LNCAP (cell line): ENCODE data around the gene ENTPD7.

Experiments used
- TF ChIP-seq, protein P1 (sequence below): fragments of 450-650 bp; IDR thresholded peaks from 2 replicates; pipeline ENCODE4 v1.5.1; 2017; ENCODE audit warnings: mild to moderate bottlenecking

Gene ENTPD7

DNA sequence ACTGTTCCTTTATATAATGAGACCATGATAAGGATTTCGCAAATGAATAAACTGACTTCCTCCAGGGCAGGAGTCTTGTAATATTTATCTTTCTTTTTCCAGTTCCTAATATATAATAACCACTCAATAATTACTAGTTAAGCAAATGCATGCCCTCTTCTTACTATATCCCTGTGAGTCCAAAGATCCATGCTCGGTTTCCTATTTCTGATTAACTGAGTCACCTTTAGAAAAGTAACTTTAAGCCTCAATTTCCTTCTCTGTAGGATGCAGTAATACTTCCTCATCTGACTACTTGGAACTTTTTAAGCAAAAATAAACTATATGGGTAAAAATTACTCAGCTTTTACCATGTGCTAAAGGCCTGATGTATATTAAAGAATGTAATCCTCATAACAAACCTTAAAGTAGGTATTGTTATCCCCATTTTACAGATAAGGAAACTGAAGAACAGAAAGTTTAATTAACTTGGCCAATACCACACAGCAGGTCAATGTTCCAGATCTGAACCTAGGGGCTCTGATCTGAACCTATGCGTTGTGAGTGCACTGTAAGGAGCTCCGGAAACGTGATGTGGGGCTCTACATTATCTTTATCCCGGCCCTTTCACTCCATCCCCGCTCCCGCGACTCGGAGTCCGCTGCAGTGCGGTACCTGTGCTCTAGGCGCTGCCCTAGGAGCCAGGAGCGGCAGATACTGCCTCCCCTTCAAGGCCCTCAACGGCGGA, 72.2 kb downstream of the ENTPD7 start:
- TF ChIP-seq, protein P1, sequence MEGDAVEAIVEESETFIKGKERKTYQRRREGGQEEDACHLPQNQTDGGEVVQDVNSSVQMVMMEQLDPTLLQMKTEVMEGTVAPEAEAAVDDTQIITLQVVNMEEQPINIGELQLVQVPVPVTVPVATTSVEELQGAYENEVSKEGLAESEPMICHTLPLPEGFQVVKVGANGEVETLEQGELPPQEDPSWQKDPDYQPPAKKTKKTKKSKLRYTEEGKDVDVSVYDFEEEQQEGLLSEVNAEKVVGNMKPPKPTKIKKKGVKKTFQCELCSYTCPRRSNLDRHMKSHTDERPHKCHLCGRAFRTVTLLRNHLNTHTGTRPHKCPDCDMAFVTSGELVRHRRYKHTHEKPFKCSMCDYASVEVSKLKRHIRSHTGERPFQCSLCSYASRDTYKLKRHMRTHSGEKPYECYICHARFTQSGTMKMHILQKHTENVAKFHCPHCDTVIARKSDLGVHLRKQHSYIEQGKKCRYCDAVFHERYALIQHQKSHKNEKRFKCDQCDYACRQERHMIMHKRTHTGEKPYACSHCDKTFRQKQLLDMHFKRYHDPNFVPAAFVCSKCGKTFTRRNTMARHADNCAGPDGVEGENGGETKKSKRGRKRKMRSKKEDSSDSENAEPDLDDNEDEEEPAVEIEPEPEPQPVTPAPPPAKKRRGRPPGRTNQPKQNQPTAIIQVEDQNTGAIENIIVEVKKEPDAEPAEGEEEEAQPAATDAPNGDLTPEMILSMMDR: no peak

DNA sequence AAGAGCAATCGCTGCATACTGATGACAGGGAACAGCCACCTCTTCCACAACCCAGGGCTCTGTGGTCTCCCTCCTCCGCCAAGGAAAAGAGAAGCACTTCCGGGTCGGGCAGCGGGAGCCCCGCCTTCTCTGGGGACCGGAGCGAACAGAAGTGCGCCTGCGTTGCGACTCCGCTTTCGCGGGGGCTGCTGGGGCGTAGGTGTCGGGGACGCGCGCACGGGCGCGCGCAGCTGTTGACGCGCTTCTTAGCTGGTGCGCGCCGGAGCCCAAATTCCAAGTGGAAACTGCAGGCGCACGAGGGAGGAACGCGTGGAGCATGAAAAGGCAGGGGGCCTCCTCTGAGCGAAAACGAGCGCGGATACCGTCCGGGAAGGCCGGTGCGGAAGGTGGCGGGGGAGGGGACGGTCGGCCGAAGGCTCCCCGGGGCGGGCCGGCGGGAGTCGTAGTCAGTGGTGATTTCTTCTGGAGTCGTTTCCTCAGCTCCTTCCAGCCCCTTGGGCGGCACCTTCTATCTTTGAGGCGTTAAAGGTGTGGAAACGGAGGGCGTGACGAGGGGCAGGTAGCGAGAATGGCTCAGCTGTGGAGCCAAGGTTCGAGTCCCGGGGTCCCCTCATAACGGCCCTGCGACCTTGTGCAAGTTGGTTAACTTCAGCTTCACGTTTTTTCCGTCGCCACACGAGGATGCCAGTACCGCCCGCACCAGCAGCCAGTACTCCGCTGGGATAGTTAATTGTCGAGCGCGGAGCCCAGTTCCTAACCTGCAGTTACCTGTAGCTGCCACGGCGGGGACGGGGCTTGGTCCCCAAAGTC, 72.9 kb downstream of the ENTPD7 start, which contains the start of the genes COX15 and CUTC:
COX15 (minus strand) TSS at position 95 of the 810 bp plus-strand sequence; CDS start at position 17, 78 bp downstream.
CUTC (plus strand) TSS at position 202 of the 810 bp plus-strand sequence; CDS start at position 317, 115 bp downstream.
- TF ChIP-seq, protein P1: peak; percentile 30; the same call in 1 of the 2 replicates

DNA sequence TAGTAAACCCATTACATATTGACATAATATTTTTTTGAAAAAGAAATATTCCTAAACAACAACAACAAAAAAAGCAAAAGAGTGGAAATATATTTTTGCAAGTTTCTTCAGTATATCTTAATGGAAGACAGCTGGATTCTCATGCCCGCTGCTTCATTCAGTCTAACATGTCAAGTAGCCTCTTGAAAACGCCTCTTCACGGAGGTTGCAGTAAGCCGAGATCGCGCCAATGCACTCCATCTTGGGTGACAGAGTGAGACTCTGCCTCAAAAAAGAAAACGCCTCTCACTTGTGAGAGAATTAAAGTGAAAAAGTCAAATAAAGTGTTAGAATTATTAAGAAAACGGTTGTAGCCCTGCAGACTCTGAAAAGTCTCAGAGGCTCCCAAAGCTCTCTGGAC, 74.1 kb downstream of the ENTPD7 start:
- TF ChIP-seq, protein P1: no peak

DNA sequence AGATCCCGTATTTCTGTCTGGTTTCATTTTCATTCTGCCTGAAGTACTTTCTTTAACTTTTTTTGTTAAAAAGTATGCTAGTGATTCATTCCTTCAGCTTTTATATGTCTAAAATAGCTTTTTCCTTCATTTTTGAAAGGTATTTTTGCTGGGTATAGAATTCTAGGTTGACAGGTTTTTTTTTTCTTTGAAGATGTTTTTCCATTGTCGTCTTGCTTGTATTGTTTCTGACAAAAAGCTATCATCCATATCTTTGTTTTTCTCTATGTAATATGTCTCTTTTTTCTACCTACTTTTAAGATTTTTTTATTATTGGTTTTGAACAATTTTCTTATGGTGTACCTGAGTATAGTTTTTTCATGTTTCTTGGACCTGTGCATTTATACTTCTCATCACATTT, 81.0 kb downstream of the ENTPD7 start:
- TF ChIP-seq, protein P1: no peak

DNA sequence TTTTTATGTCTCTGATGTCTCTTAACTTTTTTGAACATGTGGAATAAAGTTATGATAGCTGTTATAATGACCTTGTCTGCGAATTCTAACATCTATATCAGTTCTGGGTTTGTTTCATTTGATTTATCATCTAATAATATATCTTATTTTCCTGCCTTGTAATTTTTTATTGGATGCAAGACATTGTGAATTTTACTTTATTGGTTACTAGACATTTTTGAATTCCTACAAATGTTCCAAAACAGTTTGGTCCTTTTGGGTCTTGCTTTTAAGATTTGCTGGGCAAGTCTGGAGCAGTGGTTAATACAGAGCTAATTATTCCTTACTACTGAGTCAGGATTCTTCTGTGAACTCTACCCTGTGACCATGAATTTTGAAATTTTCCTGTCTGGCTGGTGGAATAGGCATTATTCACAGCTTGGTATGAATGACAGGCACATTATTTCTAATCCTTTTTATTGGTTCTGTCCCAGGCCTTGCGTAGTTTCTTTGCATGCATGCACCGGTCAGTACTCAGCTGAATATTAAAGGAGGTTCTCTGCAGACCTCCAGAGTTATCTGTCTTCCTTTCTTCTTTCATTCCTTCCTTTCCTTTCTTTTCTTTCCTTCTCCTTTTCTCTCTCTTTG, 81.7 kb downstream of the ENTPD7 start:
- TF ChIP-seq, protein P1: no peak

DNA sequence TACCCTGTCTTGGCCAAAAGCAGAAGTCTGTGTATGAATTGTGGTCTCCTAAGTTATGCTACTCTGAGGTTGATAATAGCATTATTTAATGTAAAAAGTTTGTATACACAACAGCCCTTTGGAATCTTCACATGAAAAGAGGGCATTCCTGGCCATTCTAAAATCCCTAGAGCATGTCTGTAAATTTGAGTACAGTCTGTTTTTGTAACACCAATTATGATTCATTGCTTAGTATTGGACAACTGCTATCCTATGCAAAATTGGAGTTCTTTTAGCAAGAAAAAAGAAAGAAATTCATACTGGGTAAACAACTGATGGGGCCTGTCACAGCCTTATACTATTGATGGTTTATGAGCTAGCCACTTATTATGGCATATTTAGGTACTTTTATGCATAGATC, 82.9 kb downstream of the ENTPD7 start:
- TF ChIP-seq, protein P1: no peak

DNA sequence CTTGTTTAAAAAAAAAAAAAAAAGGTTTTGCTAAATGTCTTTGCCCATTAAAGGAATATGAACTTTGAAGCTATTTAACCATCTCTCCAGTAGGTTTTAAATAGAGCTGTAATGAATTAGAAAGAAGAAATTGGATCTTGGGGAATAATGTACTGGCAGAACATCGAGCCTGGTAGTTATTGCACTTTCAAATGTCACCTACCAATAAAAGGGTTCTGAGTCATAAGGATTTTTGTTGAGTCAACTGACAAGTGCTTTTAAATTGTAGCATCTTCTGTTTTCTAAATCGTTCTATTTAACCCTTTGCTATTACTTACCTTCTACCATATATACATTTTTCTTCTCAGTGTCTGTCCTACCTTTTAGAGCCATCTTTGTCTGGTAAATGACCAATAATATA, 83.4 kb downstream of the ENTPD7 start:
- TF ChIP-seq, protein P1: no peak
